Neural crest cell (in vitro differentiated cells): ENCODE data around the gene CUEDC1. TPM values are rescaled to one million over a fixed set of nuclear protein-coding genes. Genes with fewer than 3 reads are reported as not detected.
A peak's percentile ranks its signal among the peaks of the same experiment; 100 is the strongest.

ENCODE experiments used
- DNase-seq: peaks from one replicate; pipeline ENCODE4 v3.0.0; 2021; ENCODE audit warnings: low read depth, mixed read lengths, low spot score
- H3K27ac Mint-ChIP-seq: one replicate; pipeline ENCODE4 v1.8.0; 2021; ENCODE audit warnings: mild to moderate bottlenecking, mixed read lengths; ENCODE audit not compliant: unreplicated experiment
- H3K27me3 Mint-ChIP-seq: 2 replicates; pipeline ENCODE4 v1.8.0; 2021; ENCODE audit warnings: low read depth, mild to moderate bottlenecking, mixed read lengths
- H3K36me3 Mint-ChIP-seq: 2 replicates; pipeline ENCODE4 v1.8.0; 2021; ENCODE audit warnings: low read depth, mild to moderate bottlenecking, mixed read lengths
- H3K4me1 Mint-ChIP-seq: 2 replicates; pipeline ENCODE4 v1.8.0; 2021; ENCODE audit warnings: mixed read lengths
- H3K4me3 Mint-ChIP-seq: one replicate; pipeline ENCODE4 v1.8.0; 2021; ENCODE audit warnings: mild to moderate bottlenecking, mixed read lengths
- H3K9me3 Mint-ChIP-seq: 2 replicates; pipeline ENCODE4 v1.8.0; 2021; ENCODE audit warnings: mixed read lengths
- total RNA-seq: library from RNA; stranded (reverse); gene quantifications from 2 replicates; pipeline ENCODE4 v1.2.1, GENCODE V29; 2021
- TF ChIP-seq, protein P1 (sequence below): fragments of 200-600 bp; sonication (generic); conservative IDR thresholded peaks from 2 replicates; pipeline ENCODE4 v1.5.0; 2021; ENCODE audit warnings: antibody characterized with exemption, mild to moderate bottlenecking

The CUEDC1 gene
- total RNA-seq, 1 donor from 2014 or later = 86.9 TPM

DNA sequence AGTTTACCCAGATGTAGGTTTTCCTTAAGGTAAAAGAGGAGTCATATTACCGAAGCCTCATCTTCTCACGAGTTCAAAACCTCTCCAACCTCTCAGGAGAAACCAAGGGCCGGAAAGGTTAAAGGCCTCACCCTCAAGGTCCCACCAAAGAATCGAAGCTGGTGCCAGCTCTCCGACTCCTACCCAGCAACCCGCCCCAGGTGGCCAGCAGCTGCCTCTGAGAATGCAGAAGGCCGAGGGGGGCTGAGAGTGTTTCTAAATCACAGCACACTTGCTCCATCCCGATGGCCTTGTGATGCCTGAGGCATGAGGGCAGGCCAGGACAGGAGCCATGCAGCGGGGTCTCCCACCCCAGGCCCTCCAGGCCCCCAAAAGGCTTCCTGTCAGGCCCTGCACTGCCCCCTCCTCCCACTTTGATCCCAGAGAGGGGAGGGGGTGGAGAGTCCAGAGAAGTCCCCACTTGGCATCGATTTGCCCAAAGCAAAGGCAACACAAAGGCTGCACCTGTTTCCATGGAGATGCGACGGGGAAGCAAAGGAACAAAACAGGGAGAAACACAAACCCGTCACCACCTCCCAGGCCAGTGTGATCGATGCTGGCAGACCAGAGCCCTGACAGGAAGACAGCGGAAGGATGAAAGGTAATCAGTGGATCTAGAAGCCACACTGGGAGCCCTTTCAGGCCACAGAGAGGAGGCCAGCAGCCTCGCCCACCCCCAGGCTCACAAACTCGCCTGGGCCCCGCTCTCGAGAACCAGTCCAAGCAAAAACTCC lies 39.0 kb downstream of the CUEDC1 start:
- TF ChIP-seq, protein P1, sequence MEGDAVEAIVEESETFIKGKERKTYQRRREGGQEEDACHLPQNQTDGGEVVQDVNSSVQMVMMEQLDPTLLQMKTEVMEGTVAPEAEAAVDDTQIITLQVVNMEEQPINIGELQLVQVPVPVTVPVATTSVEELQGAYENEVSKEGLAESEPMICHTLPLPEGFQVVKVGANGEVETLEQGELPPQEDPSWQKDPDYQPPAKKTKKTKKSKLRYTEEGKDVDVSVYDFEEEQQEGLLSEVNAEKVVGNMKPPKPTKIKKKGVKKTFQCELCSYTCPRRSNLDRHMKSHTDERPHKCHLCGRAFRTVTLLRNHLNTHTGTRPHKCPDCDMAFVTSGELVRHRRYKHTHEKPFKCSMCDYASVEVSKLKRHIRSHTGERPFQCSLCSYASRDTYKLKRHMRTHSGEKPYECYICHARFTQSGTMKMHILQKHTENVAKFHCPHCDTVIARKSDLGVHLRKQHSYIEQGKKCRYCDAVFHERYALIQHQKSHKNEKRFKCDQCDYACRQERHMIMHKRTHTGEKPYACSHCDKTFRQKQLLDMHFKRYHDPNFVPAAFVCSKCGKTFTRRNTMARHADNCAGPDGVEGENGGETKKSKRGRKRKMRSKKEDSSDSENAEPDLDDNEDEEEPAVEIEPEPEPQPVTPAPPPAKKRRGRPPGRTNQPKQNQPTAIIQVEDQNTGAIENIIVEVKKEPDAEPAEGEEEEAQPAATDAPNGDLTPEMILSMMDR = no peak
- no peaks in the 10 kb centered on the region for H3K27me3 Mint-ChIP-seq
- peak overlapping the region; percentile 87 for H3K4me3 Mint-ChIP-seq
- H3K4me1 Mint-ChIP-seq = peaks cover 89% of the 10 kb centered on the region
- peak overlapping the region; percentile 99 for H3K27ac Mint-ChIP-seq
- H3K9me3 Mint-ChIP-seq = no peaks in the 10 kb centered on the region
- DNase-seq = peak; percentile 74
- H3K36me3 Mint-ChIP-seq = no peaks in the 10 kb centered on the region

DNA sequence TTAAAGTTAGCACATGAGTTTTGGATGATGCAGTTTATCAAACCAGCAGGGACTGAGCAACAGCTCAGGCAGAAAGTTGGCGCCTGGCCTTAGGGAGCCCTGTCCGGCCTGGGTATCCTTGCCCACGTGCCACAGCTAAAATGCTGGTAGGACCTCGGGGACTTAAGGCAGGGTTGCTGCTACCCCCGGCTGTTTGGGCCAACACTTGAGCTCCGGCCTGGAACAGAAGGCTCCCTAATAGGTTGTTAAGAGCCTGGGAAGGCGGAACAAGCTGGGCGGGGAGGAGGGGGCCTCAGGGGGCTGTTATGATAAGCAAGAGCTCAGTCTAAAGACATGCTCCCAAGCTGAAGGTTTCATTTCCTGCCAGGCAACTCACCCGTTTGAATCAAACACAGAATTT lies 39.7 kb downstream of the CUEDC1 start:
- Mint-ChIP-seq H3K27ac (peak overlapping the region; percentile 99), H3K27me3 (no peaks in the 10 kb centered on the region), H3K4me3 (peak overlapping the region; percentile 87), H3K4me1 (peaks cover 90% of the 10 kb centered on the region), H3K9me3 (no peaks in the 10 kb centered on the region), H3K36me3 (no peaks in the 10 kb centered on the region)
- no peak for DNase-seq
- TF ChIP-seq, protein P1 = no peak

DNA sequence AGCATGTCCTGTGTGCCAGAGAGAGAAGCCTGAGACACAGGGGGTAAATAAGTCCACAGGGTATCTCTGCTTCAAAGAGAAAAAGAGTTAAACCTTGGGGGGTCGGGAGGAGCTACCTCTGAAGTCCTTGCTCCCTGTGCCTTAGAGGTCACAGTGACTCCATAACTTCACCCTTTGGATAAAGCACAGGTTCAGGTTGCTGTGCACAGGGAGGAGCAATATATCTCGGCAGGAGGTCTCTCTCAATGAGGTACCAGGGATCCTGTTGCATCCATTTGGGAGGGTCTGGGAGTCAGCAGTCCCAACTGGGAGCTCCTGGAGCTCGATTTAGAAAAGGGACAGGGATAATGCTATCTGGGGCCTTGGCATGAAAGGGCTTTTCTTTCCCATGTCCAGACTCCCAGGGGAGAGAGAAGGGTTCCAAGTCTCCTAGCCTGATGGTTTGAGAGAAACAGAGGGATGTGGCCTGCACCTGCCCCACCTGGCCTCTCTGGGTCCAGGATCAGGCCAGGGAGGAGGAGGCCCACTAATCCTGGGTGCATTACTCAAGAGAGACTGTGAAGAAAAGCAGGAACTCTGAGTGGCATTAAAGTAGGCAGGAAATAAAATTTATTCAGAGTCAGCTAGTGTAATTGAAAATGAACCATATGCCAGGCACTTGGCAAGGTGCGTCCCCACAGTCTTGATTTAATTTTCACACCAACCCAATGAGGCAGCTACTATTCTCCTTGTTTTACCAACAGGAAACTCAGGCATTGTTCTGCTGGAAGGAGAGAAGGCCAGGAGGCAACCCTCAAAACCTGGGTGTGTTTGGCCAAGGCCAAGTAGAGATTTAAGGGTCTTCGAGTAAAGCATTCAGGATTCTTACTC lies 40.7 kb downstream of the CUEDC1 start:
- Mint-ChIP-seq H3K4me1 (peaks cover 91% of the 10 kb centered on the region), H3K27me3 (no peaks in the 10 kb centered on the region), H3K9me3 (no peaks in the 10 kb centered on the region), H3K36me3 (no peaks in the 10 kb centered on the region), H3K4me3 (peak overlapping the region; percentile 87), H3K27ac (peak overlapping the region; percentile 93)
- DNase-seq = no peak
- TF ChIP-seq, protein P1 = no peak

DNA sequence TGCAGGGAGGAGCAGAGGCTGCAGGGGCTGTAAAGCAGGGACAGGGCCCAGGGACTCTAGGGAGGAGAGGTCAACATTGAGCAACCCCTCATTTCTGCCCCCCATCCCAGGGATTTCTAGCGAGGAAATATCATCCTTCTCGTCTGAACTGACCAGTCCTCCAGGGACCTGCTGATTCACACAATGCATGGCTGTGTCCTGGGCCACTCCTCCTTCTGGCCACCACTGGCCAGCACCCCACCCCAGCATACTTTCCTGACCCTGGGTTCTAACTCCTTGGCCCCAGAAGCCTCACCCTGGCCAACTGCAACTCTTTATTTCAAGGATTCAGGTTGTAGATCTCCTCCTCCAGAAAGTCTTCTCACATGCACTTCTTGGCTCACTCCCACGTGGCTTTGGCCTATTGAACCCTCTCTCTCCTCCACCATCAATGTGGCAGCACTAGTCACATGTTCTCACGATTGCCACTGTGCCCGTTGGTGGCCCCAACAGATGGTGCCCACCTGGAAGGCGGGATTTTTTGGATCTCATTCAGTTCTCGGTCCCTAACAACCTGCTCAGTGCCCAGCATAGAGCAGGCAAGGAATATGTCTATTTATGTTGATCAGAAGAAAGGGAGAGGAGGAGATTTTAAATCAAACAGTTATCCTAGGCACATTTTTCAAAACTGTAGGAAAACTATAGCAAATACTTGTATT lies 41.5 kb downstream of the CUEDC1 start:
- H3K27me3 Mint-ChIP-seq = no peaks in the 10 kb centered on the region
- peaks cover 92% of the 10 kb centered on the region for H3K4me1 Mint-ChIP-seq
- TF ChIP-seq, protein P1 = no peak
- peak overlapping the region; percentile 93 for H3K27ac Mint-ChIP-seq
- peak overlapping the region; percentile 87 for H3K4me3 Mint-ChIP-seq
- no peaks in the 10 kb centered on the region for H3K36me3 Mint-ChIP-seq
- no peaks in the 10 kb centered on the region for H3K9me3 Mint-ChIP-seq
- DNase-seq = no peak
